Measurements from ENCODE around the gene GLE1. TPM values are rescaled to one million over a fixed set of nuclear protein-coding genes. Genes with fewer than 3 reads are reported as not detected.
"Not testable (repeated sequence)": the region's sequence is repeated elsewhere in the genome, so short reads cannot be mapped to it uniquely, and the experiment has no call there.

The GLE1 gene
- total RNA-seq, 1 donor from 2014 or later, result 17.5 TPM

GRCh38 chr9:128503870-128504269 lies 649 bp upstream of the GLE1 start:
- H3K36me3 ChIP-seq (ENCODE audit: insufficient read depth, low read length), result peaks cover 20% of the 10 kb centered on the region
- peak overlapping the region; percentile 92 for H3K4me2 ChIP-seq (ENCODE audit: low read length)
- H3K27ac ChIP-seq (ENCODE audit: low read depth, low read length), result no peak overlapping the region
- H3K4me1 ChIP-seq (ENCODE audit: insufficient read depth, low read length), result peaks cover 11% of the 10 kb centered on the region
- H3K9me3 ChIP-seq (ENCODE audit: insufficient read depth, low read depth, low read length), result no peaks in the 10 kb centered on the region
- peaks cover 4% of the 10 kb centered on the region for H3K36me3 Mint-ChIP-seq (ENCODE audit: low read depth, unreplicated experiment)
- no peak overlapping the region for H3K27ac Mint-ChIP-seq (ENCODE audit: unreplicated experiment)
- no peaks in the 10 kb centered on the region for H4K20me1 ChIP-seq (ENCODE audit: insufficient read depth, low read length)
- H3K4me1 Mint-ChIP-seq (ENCODE audit: low read depth, unreplicated experiment), result peaks cover 6% of the 10 kb centered on the region
- no peaks in the 10 kb centered on the region for H3K9me3 Mint-ChIP-seq (ENCODE audit: unreplicated experiment)
- no peaks in the 10 kb centered on the region for H3K27me3 Mint-ChIP-seq (ENCODE audit: low read depth, unreplicated experiment)
- FAIRE-seq (no peak), DNase-seq (ENCODE audit: low read depth) (peak; percentile 4)
- H2AFZ ChIP-seq (ENCODE audit: low read depth, low read length), result peak overlapping the region; percentile 74
- peak overlapping the region; percentile 95 for H3K4me3 ChIP-seq (ENCODE audit: insufficient read depth, low read depth, low read length)
- H3K27me3 ChIP-seq (ENCODE audit: insufficient read depth, low read length), result no peaks in the 10 kb centered on the region
- peak overlapping the region; percentile 87 for H3K9ac ChIP-seq (ENCODE audit: low read length)
- peaks cover 28% of the 10 kb centered on the region for H3K79me2 ChIP-seq (ENCODE audit: insufficient read depth, low read length)
- peak overlapping the region; percentile 100 for H3K4me3 Mint-ChIP-seq (ENCODE audit: unreplicated experiment)
- TF ChIP-seq CTCF (IDR thresholded peaks at IDR 0.05; ENCODE audit: insufficient read depth, low read depth, low read length), result no peak
- no peak for TF ChIP-seq EZH2 (IDR thresholded peaks at IDR 0.05; ENCODE audit: insufficient read depth, low read length)

GRCh38 chr9:128505414-128505765 lies 871 bp downstream of the GLE1 start:
- H3K27me3 ChIP-seq (ENCODE audit: insufficient read depth, low read length), result no peaks in the 10 kb centered on the region
- peak overlapping the region; percentile 84 for H2AFZ ChIP-seq (ENCODE audit: low read depth, low read length)
- H3K36me3 ChIP-seq (ENCODE audit: insufficient read depth, low read length), result peaks cover 13% of the 10 kb centered on the region
- DNase-seq (ENCODE audit: low read depth) (peak; percentile 31), FAIRE-seq (no peak)
- H3K27ac ChIP-seq (ENCODE audit: low read depth, low read length), result peak overlapping the region; percentile 69
- peak overlapping the region; percentile 92 for H3K4me2 ChIP-seq (ENCODE audit: low read length)
- Mint-ChIP-seq H3K4me1 (ENCODE audit: low read depth, unreplicated experiment) (peaks cover 6% of the 10 kb centered on the region), H3K36me3 (ENCODE audit: low read depth, unreplicated experiment) (no peaks in the 10 kb centered on the region), H3K27me3 (ENCODE audit: low read depth, unreplicated experiment) (no peaks in the 10 kb centered on the region), H3K9me3 (ENCODE audit: unreplicated experiment) (no peaks in the 10 kb centered on the region), H3K4me3 (ENCODE audit: unreplicated experiment) (peak overlapping the region; percentile 100), H3K27ac (ENCODE audit: unreplicated experiment) (peak overlapping the region; percentile 87)
- peak overlapping the region; percentile 87 for H3K9ac ChIP-seq (ENCODE audit: low read length)
- TF ChIP-seq CTCF (IDR thresholded peaks at IDR 0.05; ENCODE audit: insufficient read depth, low read depth, low read length) (no peak), EZH2 (IDR thresholded peaks at IDR 0.05; ENCODE audit: insufficient read depth, low read length) (no peak)
- peaks cover 11% of the 10 kb centered on the region for H3K4me1 ChIP-seq (ENCODE audit: insufficient read depth, low read length)
- H4K20me1 ChIP-seq (ENCODE audit: insufficient read depth, low read length), result no peaks in the 10 kb centered on the region
- no peaks in the 10 kb centered on the region for H3K9me3 ChIP-seq (ENCODE audit: insufficient read depth, low read depth, low read length)
- peaks cover 28% of the 10 kb centered on the region for H3K79me2 ChIP-seq (ENCODE audit: insufficient read depth, low read length)
- H3K4me3 ChIP-seq (ENCODE audit: insufficient read depth, low read depth, low read length), result peak overlapping the region; percentile 95

- H3K27ac Mint-ChIP-seq (ENCODE audit: unreplicated experiment); H3K27ac ChIP-seq (ENCODE audit: low read depth, low read length); H3K9me3 ChIP-seq (ENCODE audit: insufficient read depth, low read depth, low read length); H3K27me3 ChIP-seq (ENCODE audit: insufficient read depth, low read length); FAIRE-seq; H3K4me1 Mint-ChIP-seq (ENCODE audit: low read depth, unreplicated experiment); DNase-seq (ENCODE audit: low read depth); H3K27me3 Mint-ChIP-seq (ENCODE audit: low read depth, unreplicated experiment); H3K4me3 ChIP-seq (ENCODE audit: insufficient read depth, low read depth, low read length); H3K9me3 Mint-ChIP-seq (ENCODE audit: unreplicated experiment); H2AFZ ChIP-seq (ENCODE audit: low read depth, low read length); H3K36me3 Mint-ChIP-seq (ENCODE audit: low read depth, unreplicated experiment); H3K36me3 ChIP-seq (ENCODE audit: insufficient read depth, low read length); H4K20me1 ChIP-seq (ENCODE audit: insufficient read depth, low read length): not testable (repeated sequence)
- H3K9ac ChIP-seq (ENCODE audit: low read length), result peak overlapping the region; percentile 87
- peak overlapping the region; percentile 100 for H3K4me3 Mint-ChIP-seq (ENCODE audit: unreplicated experiment)
- H3K4me2 ChIP-seq (ENCODE audit: low read length), result peak overlapping the region; percentile 92
- H3K4me1 ChIP-seq (ENCODE audit: insufficient read depth, low read length), result peaks cover 11% of the 10 kb centered on the region
- peaks cover 28% of the 10 kb centered on the region for H3K79me2 ChIP-seq (ENCODE audit: insufficient read depth, low read length)
Observed at GRCh38 chr9:128505906-128506305, 1.4 kb downstream of the GLE1 start.

All from astrocyte (in vitro differentiated cells and primary cell).